M059J (cell line): ENCODE data around the gene HBS1L. TPM values are rescaled to one million over a fixed set of nuclear protein-coding genes. Genes with fewer than 3 reads are reported as not detected.

Experiments
- DNase-seq: peaks from one replicate; pipeline ENCODE4 v3.0.0-alpha.2; 2012; ENCODE audit warnings: low read depth
- total RNA-seq: library from RNA; depleted of rRNA; stranded (reverse); fragments of >200 nt; shearing (Covaris generic); gene quantifications from 2 replicates; pipeline ENCODE4 v1.2.3, GENCODE V29; 2014

Gene HBS1L
- total RNA-seq, 1 experiment from 2014 or later, result 137 TPM

GRCh38 chr6:135037541-135037940 is 17.1 kb downstream of the HBS1L start:
- DNase-seq, result no peak

DNA sequence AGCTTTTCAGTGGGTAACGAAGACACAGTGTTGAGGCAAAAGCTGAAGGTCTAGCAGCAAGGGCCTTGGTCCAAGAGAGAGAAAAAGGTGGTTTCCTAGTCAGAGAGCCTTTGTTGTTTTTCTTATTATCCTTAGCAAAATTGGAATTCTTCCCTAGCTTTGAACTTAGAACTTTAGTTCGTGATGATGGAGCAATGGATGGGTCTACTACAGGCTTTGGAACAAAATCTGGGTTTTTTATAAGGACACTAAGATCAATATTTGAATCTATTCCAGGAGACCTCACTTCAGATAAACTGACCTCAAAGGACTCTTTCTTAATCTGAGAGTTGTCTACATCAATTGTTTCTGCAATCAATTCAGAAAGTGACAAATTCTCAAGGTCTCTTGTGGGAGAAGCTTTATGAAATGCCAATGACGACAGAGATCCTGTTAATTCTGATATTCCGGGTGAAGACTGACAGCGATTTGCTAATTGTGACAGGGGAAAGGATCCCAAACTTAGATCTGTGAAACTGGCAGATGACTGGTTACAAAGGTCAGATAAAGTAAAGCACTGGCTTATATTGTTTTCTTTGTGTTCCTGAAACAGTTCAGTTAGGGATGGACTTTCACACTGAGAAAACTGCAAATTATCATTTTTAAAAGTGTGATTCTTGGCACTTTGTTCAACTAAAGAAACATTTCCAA is 17.7 kb downstream of the HBS1L start:
- no peak for DNase-seq

DNA sequence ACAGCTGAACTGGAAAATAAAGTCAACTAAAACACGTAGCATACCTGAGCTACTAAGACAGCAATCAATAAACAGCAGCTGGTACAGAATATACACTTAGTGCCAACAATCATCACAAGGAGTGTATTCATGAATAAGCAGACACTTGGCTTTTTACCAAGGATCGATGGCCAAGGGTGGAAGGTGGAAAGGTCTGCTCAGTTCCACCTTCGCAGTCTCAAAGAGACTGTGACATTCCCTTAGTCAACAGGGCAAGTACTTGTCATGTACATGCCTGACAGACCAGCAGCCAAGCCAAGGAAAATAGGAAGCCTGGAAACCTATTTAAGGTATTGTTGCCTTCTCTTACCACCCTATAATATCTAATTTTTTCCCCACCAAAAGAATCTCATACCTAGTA is 21.4 kb downstream of the HBS1L start:
- no peak for DNase-seq

DNA sequence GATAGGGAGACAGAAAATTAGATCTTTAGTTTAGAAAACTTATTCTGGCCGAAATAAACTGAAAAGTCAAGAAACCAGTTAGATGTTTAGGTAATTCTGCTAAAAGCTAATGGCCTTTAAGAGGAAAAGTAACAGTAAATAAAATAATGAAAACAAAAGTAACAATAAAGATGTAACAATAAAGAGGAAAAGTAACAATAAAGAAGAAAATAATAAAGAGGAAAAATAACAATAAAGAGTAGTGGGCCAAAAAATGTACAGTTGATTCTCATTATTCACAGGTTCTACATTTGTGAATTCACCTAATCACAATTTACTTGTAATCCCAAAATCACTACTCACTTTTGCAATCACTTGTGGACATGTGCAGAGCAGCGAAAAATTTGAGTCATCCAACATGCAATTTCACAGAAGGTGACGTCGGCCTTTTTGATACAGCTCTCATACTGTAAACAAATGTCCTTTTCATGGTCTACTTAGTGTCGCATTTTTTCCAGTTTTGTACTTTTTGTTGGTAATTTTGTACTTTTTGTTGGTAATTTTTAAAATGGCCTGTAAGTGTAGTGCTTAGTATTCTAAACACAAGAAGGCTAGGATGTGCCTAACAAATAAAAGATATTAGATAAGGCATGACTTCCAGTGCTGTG is 24.0 kb downstream of the HBS1L start:
- no peak for DNase-seq

- DNase-seq, result no peak
These were observed 24.6 kb downstream of the HBS1L start for GRCh38 chr6:135030056-135030473.

- DNase-seq, result no peak
These were observed 28.8 kb downstream of the HBS1L start for GRCh38 chr6:135025775-135026174.

GRCh38 chr6:135025175-135025574 is 29.4 kb downstream of the HBS1L start:
- DNase-seq, result no peak

- DNase-seq, result no peak
These were observed 32.4 kb downstream of the HBS1L start for GRCh38 chr6:135022050-135022697.

DNA sequence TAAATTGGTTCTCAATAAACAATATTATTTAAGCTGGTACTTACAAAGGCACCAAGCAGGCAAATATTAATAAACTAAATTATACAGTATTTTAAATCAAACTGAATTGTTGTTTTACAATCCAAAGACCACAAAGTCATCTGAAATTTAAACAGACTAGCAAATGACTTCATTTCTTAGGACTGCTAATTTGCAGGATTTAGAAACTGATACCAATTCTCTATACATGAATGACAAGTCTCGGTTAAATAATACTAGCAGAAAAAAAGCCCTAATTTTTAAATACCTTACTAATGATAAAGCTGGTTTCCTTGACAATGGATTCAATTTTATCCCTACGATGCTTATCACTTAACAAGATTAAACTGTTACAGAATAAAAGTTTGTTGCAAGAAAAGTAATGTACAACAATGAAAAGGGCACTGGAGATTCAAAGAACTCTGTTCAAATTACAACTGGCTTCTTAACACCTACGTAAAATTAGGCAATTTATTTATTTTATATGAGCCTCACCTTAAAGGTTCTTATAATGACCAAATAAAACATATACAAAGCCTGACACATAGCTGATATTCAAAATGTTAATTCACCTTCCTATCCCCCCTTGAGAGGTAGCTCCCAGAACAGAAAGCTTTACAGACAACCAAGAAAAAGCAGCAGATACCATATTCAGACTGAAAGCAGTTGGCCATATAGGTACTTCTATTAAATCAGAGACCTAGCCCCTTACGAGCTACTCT is 33.1 kb downstream of the HBS1L start:
- no peak for DNase-seq

- DNase-seq, result no peak
These were observed 35.7 kb downstream of the HBS1L start for GRCh38 chr6:135018941-135019340.

DNA sequence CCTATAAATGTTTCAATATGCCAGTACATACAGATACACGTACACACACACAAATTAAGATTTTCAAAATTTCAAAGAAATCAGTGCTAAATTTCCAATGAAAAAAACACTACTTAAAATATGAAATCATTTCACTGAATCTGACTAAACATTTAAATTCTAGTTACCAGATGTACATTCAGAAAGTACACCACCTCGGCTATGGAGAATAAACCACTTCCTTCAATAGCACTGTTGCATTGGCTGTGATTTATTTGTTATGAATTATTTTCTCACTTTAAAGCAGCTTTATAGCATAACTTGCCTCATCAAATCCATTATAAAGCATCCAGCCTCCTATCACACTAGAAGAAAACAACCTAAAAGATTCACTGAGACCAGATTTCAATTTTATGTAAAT is 36.6 kb downstream of the HBS1L start:
- no peak for DNase-seq

DNA sequence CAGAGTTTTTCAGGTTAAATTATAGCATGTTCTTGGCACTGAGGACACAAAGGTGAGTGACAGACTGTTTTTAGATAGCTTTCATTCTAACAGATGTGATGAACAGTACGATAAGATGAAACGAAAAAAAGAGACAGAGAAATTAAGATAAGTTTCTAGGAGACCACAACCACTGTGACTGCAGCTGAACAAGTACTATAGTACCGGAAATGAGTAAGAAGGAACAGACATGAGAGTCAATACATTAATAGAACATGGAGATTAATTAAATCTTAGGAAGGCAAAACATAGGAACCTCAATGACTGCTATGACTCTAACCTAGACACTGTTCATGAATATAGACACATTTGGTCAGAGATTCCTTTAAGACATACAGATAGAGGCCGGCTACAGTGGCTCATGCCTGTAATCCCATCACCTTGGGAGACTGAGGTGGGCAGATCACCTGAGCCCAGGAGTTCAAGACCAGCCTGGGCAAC is 40.2 kb downstream of the HBS1L start:
- DNase-seq, result no peak

GRCh38 chr6:135013211-135013610 is 41.4 kb downstream of the HBS1L start:
- DNase-seq, result no peak

GRCh38 chr6:135012764-135013163 is 41.9 kb downstream of the HBS1L start:
- DNase-seq, result no peak

- no peak for DNase-seq
These were observed 42.3 kb downstream of the HBS1L start for GRCh38 chr6:135012349-135012748.

DNA sequence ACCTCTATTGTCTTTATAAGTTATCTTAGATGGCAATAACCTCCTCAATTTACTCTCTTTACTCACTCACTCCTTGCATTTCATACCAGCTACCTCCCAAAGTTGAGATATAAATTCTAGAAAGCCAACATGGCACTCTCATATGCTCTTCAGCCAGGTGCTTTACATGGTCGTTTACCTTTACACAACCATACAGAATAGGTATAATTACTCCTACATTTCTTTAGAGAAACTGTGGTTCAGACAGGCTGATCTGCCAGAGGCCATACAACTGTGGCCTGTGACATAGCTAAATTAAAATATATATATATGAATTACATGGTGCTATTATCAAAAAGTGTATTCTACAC is 45.7 kb downstream of the HBS1L start:
- no peak for DNase-seq

GRCh38 chr6:135008072-135008940 is 46.3 kb downstream of the HBS1L start:
- no peak for DNase-seq

- no peak for DNase-seq
These were observed 48.2 kb downstream of the HBS1L start for GRCh38 chr6:135006386-135006914.

DNA sequence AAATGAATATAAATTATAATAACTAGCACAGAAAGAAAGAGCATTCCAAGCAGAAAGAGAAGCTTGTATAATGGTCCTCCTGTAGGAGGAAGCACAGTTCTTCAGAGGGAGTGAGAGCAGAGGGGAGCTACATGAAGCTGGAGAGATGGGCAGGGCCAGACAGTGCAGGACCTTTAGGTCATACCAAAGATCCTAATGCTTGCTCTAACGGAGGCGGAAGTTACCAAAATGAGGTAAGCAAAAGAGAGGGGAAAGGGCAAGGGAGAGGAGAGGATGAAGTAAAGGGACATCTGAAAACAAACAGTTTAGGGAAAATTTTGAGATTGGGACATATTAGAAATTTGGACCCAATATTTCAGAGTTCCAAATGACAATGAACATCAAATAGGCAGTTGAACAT is 50.2 kb downstream of the HBS1L start:
- no peak for DNase-seq

DNA sequence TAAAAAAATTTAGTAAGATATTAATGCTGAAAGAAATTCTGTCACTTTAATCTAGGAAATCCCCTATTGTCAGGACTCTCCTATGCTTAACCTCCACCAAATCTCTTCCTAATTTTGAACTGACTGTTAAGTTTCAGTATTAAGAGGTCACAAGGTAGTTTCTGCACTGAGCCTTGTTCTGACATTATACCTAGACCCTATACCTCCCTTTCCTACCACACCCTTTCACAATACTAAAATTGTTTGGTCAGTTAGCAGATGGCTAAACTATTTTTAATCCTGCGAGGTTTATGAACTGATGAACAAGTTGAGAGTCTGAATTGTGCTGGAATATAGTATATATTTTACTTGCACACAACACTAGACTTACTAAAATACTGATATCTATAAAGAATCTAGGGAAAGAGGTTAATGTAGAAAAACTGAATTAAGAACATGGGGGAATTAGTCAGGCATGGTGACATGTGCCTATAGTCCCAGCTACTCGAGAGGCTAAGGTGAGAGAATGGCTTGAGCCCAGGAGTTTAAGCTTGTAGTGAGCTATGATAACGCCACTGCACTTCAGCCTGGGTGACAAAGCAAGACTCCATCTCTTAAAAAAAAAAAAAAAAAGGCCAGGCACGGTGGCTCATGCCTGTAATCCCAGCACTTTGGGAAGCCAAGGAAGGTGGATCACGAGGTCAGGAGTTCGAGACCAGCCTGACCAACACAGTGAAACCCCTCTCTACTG is 51.5 kb downstream of the HBS1L start:
- no peak for DNase-seq
